Stomach (tissue), 9 donors: ENCODE results near the gene RIT1. TPM values are rescaled to one million over a fixed set of nuclear protein-coding genes. Genes with fewer than 3 reads are reported as not detected.

ENCODE experiments used
- DNase-seq, 2 donors: peaks; one replicate each; pipeline versions ENCODE4 v3.0.0 to v3.0.0-alpha.2; 2013 to 2019
- H3K27ac ChIP-seq, 5 donors: fragments of 200-600 bp in 4 of 5; sonication (generic) in 4 of 5; one replicate each; pipeline ENCODE4 v1.5.1; 2013 to 2019; ENCODE audit warnings: mild to moderate bottlenecking in 1 of 5, moderate library complexity in 1 of 5
- H3K27me3 ChIP-seq, 3 donors: fragments of 200-600 bp; sonication (generic); one replicate each; pipeline ENCODE4 v1.5.1; 2017 to 2019; ENCODE audit warnings: mixed run types in 1 of 3
- H3K36me3 ChIP-seq, 4 donors: fragments of 200-600 bp; sonication (generic); 1 replicate in 3 of 4; 2 replicates in 1 of 4; pipeline ENCODE4 v1.5.1; 2016 to 2019
- H3K4me1 ChIP-seq, 4 donors: fragments of 200-600 bp; sonication (generic); one replicate each; pipeline ENCODE4 v1.5.1; 2016 to 2019
- H3K4me3 ChIP-seq, 4 donors: fragments of 200-600 bp; sonication (generic) in 3 of 4; one replicate each; pipeline ENCODE4 v1.5.1; 2016 to 2019; ENCODE audit warnings: mild to moderate bottlenecking in 1 of 4
- H3K9me3 ChIP-seq, 4 donors: fragments of 200-600 bp; sonication (generic); one replicate each; pipeline ENCODE4 v1.5.1; 2016 to 2019
- EP300 ChIP-seq: sonication (generic); formaldehyde crosslinking; IDR thresholded peaks from one replicate; pipeline ENCODE4 v1.6.1; 2017; ENCODE audit warnings: antibody characterized with exemption
- POLR2A ChIP-seq, 4 donors: fragments of 450-650 bp; IDR thresholded peaks; one replicate each; pipeline ENCODE4 v1.6.1; 2016; ENCODE audit warnings: antibody characterized with exemption in 4 of 4, control low read depth in 2 of 4, mild to moderate bottlenecking in 1 of 4, moderate library complexity in 1 of 4
- POLR2AphosphoS5 ChIP-seq, 3 donors: sonication (generic); formaldehyde crosslinking; IDR thresholded peaks; one replicate each; pipeline ENCODE4 v1.6.1; 2016; ENCODE audit warnings: antibody characterized with exemption in 3 of 3
- WGBS, 5 donors: extraction: QIAGEN DNeasy Blood & Tissue Kit in 3 of 5; methylation state at CpG; one replicate each; pipeline versions ENCODE4 v1.1.5 to v1.1.7; 2013 to 2018; 5-methylcytosine and 5-hydroxymethylcytosine counted together
- intact Hi-C: fragments of 100-400 bp; cut with DNase I; formaldehyde crosslinking; loops from one replicate; pipeline ENCODE4 v1.15.1; 2023; ENCODE audit warnings: low total_unique reads
- polyA plus RNA-seq, 3 donors: library from polyadenylated mRNA; stranded (reverse); fragments of 200-250 nt; gene quantifications; one replicate each; pipeline ENCODE4 v1.2.3, GENCODE V29; 2013
- total RNA-seq, 5 donors: library from RNA; depleted of rRNA; stranded (reverse); fragments of >200 nt; gene quantifications; one replicate each; pipeline versions ENCODE4 v1.1.0 to v1.2.3, GENCODE V29; 2014 to 2016
- TF ChIP-seq, protein P1 (sequence below), 7 experiments: fragments of 450-650 bp in 4 of 7; fragments of 200-600 bp in 3 of 7; sonication (generic) in 3 of 7; IDR thresholded peaks; one replicate each; pipeline ENCODE4 v1.5.1; 2016 to 2019; ENCODE audit warnings: antibody characterized with exemption in 7 of 7, control low read depth in 2 of 7, mild to moderate bottlenecking in 1 of 7
- donor health status: healthy with polysubstance abuse.
- donor health status: Bipolar disorder and iron deficiency.
- donor health status: healthy.

The RIT1 gene
- total and polyA plus RNA-seq, 8 donors: 13.1 to 108 (median 23.9) TPM; not detected in 1

GRCh38 chr1:155913969-155914757, 3.0 kb upstream of the RIT1 start:
- Histone ChIP-seq H3K9me3 (no peaks in the 10 kb centered on the region), H3K4me1 (peaks cover 4 to 38% (median 24%) of the 10 kb centered on the region in 4 donors), H3K27me3 (no peaks in the 10 kb centered on the region), H3K27ac (peak overlapping the region in 1 of 5 donors; percentile 14), H3K4me3 (no peak overlapping the region), H3K36me3 (peaks cover 69 to 78% (median 77%) of the 10 kb centered on the region in 4 donors)
- no peak for DNase-seq
- 62 to 66% (median 64%) methylated on average over 6 of the region's 6 CpGs for WGBS, 5 donors
- intact Hi-C loops: no loop called here
- TF ChIP-seq, protein P1, sequence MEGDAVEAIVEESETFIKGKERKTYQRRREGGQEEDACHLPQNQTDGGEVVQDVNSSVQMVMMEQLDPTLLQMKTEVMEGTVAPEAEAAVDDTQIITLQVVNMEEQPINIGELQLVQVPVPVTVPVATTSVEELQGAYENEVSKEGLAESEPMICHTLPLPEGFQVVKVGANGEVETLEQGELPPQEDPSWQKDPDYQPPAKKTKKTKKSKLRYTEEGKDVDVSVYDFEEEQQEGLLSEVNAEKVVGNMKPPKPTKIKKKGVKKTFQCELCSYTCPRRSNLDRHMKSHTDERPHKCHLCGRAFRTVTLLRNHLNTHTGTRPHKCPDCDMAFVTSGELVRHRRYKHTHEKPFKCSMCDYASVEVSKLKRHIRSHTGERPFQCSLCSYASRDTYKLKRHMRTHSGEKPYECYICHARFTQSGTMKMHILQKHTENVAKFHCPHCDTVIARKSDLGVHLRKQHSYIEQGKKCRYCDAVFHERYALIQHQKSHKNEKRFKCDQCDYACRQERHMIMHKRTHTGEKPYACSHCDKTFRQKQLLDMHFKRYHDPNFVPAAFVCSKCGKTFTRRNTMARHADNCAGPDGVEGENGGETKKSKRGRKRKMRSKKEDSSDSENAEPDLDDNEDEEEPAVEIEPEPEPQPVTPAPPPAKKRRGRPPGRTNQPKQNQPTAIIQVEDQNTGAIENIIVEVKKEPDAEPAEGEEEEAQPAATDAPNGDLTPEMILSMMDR (IDR thresholded peaks at IDR 0.05): no peak
- no peak for TF ChIP-seq EP300
- no peak for TF ChIP-seq POLR2AphosphoS5 (IDR thresholded peaks at IDR 0.05)
- TF ChIP-seq POLR2A (IDR thresholded peaks at IDR 0.05): no peak

- intact Hi-C loops: no loop called here
- Histone ChIP-seq H3K4me1 (peaks cover 4 to 47% (median 27%) of the 10 kb centered on the region in 4 donors), H3K27ac (peak overlapping the region; percentile 84 to 99 (median 97)), H3K9me3 (no peaks in the 10 kb centered on the region), H3K4me3 (peak overlapping the region in 1 of 4 donors; percentile 90), H3K27me3 (no peaks in the 10 kb centered on the region), H3K36me3 (peaks cover 64 to 78% (median 77%) of the 10 kb centered on the region in 4 donors)
- WGBS, 5 donors: 24 to 71% (median 45%) methylated on average over 11 of the region's 11 CpGs
- TF ChIP-seq POLR2A (IDR thresholded peaks at IDR 0.05) (no peak), EP300 (no peak), POLR2AphosphoS5 (IDR thresholded peaks at IDR 0.05) (no peak)
- TF ChIP-seq, protein P1 (IDR thresholded peaks at IDR 0.05): no peak
- peak in 1 of 2 donors; percentile 44 for DNase-seq
Measured at GRCh38 chr1:155912056-155912536, 947 bp upstream of the RIT1 start.

GRCh38 chr1:155910621-155911121, 478 bp downstream of the RIT1 start:
- H3K36me3 ChIP-seq: peaks cover 50 to 78% (median 77%) of the 10 kb centered on the region in 4 donors
- peak; percentile 32 to 57 for DNase-seq
- intact Hi-C loops: no loop called here

DNA sequence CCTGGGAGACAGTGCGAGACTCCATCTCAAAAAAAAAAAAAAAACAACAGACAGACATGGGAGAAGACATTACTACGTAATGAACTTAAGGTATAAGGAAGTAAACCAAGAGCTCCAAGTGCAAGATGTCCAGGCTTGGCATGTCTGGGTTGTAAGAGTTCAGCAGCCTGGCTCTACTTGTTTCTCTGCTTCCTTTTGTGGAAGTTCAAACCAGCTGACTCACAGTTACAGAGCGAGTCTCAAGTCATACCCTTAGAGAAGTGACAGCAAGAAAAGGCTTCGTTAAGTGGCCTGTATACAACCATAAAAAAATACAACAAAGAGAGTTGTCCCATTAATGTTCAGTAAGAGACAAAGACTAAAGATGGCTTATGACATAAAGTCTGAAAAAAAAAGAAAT, 1.3 kb downstream of the RIT1 start:
- WGBS, 5 donors: 51 to 59% (median 55%) methylated on average over 4 of the region's 4 CpGs
- H3K27me3 ChIP-seq: no peaks in the 10 kb centered on the region
- peak overlapping the region; percentile 40 to 99 (median 97) for H3K27ac ChIP-seq
- peaks cover 48 to 78% (median 77%) of the 10 kb centered on the region in 4 donors for H3K36me3 ChIP-seq
- H3K4me3 ChIP-seq: peak overlapping the region in 3 of 4 donors; percentile 64 to 90 (median 87)
- peak; percentile 28 to 76 for DNase-seq
- peaks cover 4 to 47% (median 27%) of the 10 kb centered on the region in 4 donors for H3K4me1 ChIP-seq
- TF ChIP-seq, protein P1 (IDR thresholded peaks at IDR 0.05): no peak
- TF ChIP-seq EP300 (no peak), POLR2AphosphoS5 (IDR thresholded peaks at IDR 0.05) (peak in 2 of 3 donors; percentile 59 to 60), POLR2A (IDR thresholded peaks at IDR 0.05) (no peak)
- H3K9me3 ChIP-seq: no peaks in the 10 kb centered on the region
- intact Hi-C loops: no loop called here

More at GRCh38 chr1:155910621-155911121, 478 bp downstream of the RIT1 start:
- peaks cover 4 to 47% (median 27%) of the 10 kb centered on the region in 4 donors for H3K4me1 ChIP-seq
- no peaks in the 10 kb centered on the region for H3K9me3 ChIP-seq
- WGBS, 5 donors: 1 to 3% (median 2%) methylated on average over 11 of the region's 11 CpGs
- H3K27ac ChIP-seq: peak overlapping the region; percentile 95 to 99 (median 98)
- TF ChIP-seq, protein P1 (IDR thresholded peaks at IDR 0.05): no peak
- TF ChIP-seq EP300 (no peak), POLR2AphosphoS5 (IDR thresholded peaks at IDR 0.05) (no peak), POLR2A (IDR thresholded peaks at IDR 0.05) (no peak)
- H3K27me3 ChIP-seq: no peaks in the 10 kb centered on the region
- H3K4me3 ChIP-seq: peak overlapping the region; percentile 64 to 90 (median 86)
